H9 (cell line): ENCODE data around the gene OPTC. TPM values are rescaled to one million over a fixed set of nuclear protein-coding genes. Genes with fewer than 3 reads are reported as not detected.

Experiments used
- DNase-seq: peaks from one replicate; pipeline ENCODE4 v3.0.0-alpha.2; 2017
- H2AFZ ChIP-seq: one replicate; pipeline ENCODE4 v1.6.1; 2013; ENCODE audit warnings: mild to moderate bottlenecking, low read length, control low read depth, moderate library complexity
- H2AK5ac ChIP-seq: 2 replicates; pipeline ENCODE4 v1.6.1; 2013; ENCODE audit warnings: low read length, control low read depth, mixed read lengths; ENCODE audit not compliant: insufficient read length
- H2BK120ac ChIP-seq: one replicate; pipeline ENCODE4 v1.6.1; 2013; ENCODE audit warnings: low read depth, mild to moderate bottlenecking, low read length, control low read depth, inconsistent platforms; ENCODE audit not compliant: poor library complexity, severe bottlenecking
- H2BK12ac ChIP-seq: 2 replicates; pipeline ENCODE4 v1.6.1; 2013; ENCODE audit warnings: low read length, control low read depth, mixed read lengths, low read depth; ENCODE audit not compliant: insufficient read length
- H2BK15ac ChIP-seq: 2 replicates; pipeline ENCODE4 v1.6.1; 2013; ENCODE audit warnings: low read depth, low read length, control low read depth
- H2BK20ac ChIP-seq: one replicate; pipeline ENCODE4 v1.6.1; 2013; ENCODE audit warnings: low read depth, mild to moderate bottlenecking, low read length, control low read depth, inconsistent platforms; ENCODE audit not compliant: poor library complexity, severe bottlenecking
- H2BK5ac ChIP-seq: 2 replicates; pipeline ENCODE4 v1.6.1; 2013; ENCODE audit warnings: low read length, control low read depth, mixed read lengths; ENCODE audit not compliant: insufficient read length
- H3K14ac ChIP-seq: 2 replicates; pipeline ENCODE4 v1.6.1; 2013; ENCODE audit warnings: low read length, control low read depth; ENCODE audit not compliant: insufficient read depth
- H3K18ac ChIP-seq: 2 replicates; pipeline ENCODE4 v1.6.1; 2013; ENCODE audit warnings: low read depth, mild to moderate bottlenecking, mixed read lengths, low read length, control low read depth; ENCODE audit not compliant: insufficient read length
- H3K23ac ChIP-seq: 2 replicates; pipeline ENCODE4 v1.6.1; 2013; ENCODE audit warnings: low read length, control low read depth, mixed read lengths, low read depth; ENCODE audit not compliant: insufficient read length
- H3K23me2 ChIP-seq: 2 replicates; pipeline ENCODE4 v1.6.1; 2013; ENCODE audit warnings: low read depth, mild to moderate bottlenecking, mixed read lengths, low read length, control low read depth; ENCODE audit not compliant: insufficient read length, poor library complexity, severe bottlenecking
- H3K27ac ChIP-seq: 2 replicates; pipeline ENCODE4 v1.5.1; 2013; ENCODE audit warnings: low read length, control low read depth, mixed read lengths, low read depth; ENCODE audit not compliant: insufficient read length
- H3K27me3 ChIP-seq: 2 replicates; pipeline ENCODE4 v1.6.1; 2013; ENCODE audit warnings: low read length, control low read depth, inconsistent platforms; ENCODE audit not compliant: insufficient read depth
- H3K4ac ChIP-seq: 2 replicates; pipeline ENCODE4 v1.6.1; 2013; ENCODE audit warnings: low read depth, mild to moderate bottlenecking, control low read depth, inconsistent platforms, low read length, moderate library complexity
- H3K4me1 ChIP-seq: 2 replicates; pipeline ENCODE4 v1.6.1; 2013; ENCODE audit warnings: low read length, control low read depth, inconsistent platforms; ENCODE audit not compliant: insufficient read depth
- H3K4me2 ChIP-seq: 2 replicates; pipeline ENCODE4 v1.6.1; 2013; ENCODE audit warnings: low read length, control low read depth, mixed read lengths; ENCODE audit not compliant: insufficient read length, insufficient read depth
- H3K56ac ChIP-seq: 2 replicates; pipeline ENCODE4 v1.6.1; 2013; ENCODE audit warnings: low read depth, mild to moderate bottlenecking, mixed read lengths, low read length, control low read depth; ENCODE audit not compliant: insufficient read length
- H3K79me1 ChIP-seq: 2 replicates; pipeline ENCODE4 v1.6.1; 2013; ENCODE audit warnings: low read depth, mild to moderate bottlenecking, moderate library complexity, low read length, control low read depth, inconsistent platforms; ENCODE audit not compliant: insufficient read depth, poor library complexity, severe bottlenecking
- H3K79me2 ChIP-seq: 2 replicates; pipeline ENCODE4 v1.6.1; 2013; ENCODE audit warnings: low read length, control low read depth, inconsistent platforms; ENCODE audit not compliant: insufficient read depth
- H3K9ac ChIP-seq: 2 replicates; pipeline ENCODE4 v1.6.1; 2013; ENCODE audit warnings: low read length, control low read depth, mixed read lengths; ENCODE audit not compliant: insufficient read length; ENCODE audit errors: extremely low read depth
- H3K9me3 ChIP-seq: one replicate; pipeline ENCODE4 v1.6.1; 2013; ENCODE audit warnings: low read depth, low read length, inconsistent platforms; ENCODE audit not compliant: control insufficient read depth
- H3T11ph ChIP-seq: one replicate; pipeline ENCODE4 v1.6.1; 2013; ENCODE audit warnings: mild to moderate bottlenecking, low read length, control low read depth, inconsistent platforms
- H4K20me1 ChIP-seq: one replicate; pipeline ENCODE4 v1.6.1; 2013; ENCODE audit not compliant: control insufficient read depth, insufficient read length, insufficient read depth
- H4K5ac ChIP-seq: 2 replicates; pipeline ENCODE4 v1.6.1; 2013; ENCODE audit warnings: low read depth, mild to moderate bottlenecking, mixed read lengths, low read length, control low read depth; ENCODE audit not compliant: insufficient read length
- H4K8ac ChIP-seq: replicated peaks from 2 replicates; pipeline ENCODE4 v1.6.1; 2013; ENCODE audit warnings: low read length, control low read depth, mixed read lengths, low read depth; ENCODE audit not compliant: insufficient read length
- H4K91ac ChIP-seq: 2 replicates; pipeline ENCODE4 v1.6.1; 2013; ENCODE audit warnings: low read depth, mild to moderate bottlenecking, moderate library complexity, mixed read lengths, low read length, control low read depth; ENCODE audit not compliant: insufficient read length
- H3K27ac Mint-ChIP-seq, 3 experiments: 2 replicates in 2 of 3; 3 replicates in 1 of 3; pipeline ENCODE4 v1.8.0; 2020 to 2021; ENCODE audit warnings: mixed read lengths in 3 of 3, mild to moderate bottlenecking in 1 of 3, moderate library complexity in 1 of 3
- H3K27me3 Mint-ChIP-seq: 2 replicates; pipeline ENCODE4 v1.8.0; 2021; ENCODE audit warnings: low read depth, mild to moderate bottlenecking, moderate library complexity, mixed read lengths
- H3K36me3 Mint-ChIP-seq, 3 experiments: 2 replicates in 2 of 3; 3 replicates in 1 of 3; pipeline ENCODE4 v1.8.0; 2020 to 2021; ENCODE audit warnings: low read depth in 3 of 3, mixed read lengths in 3 of 3; ENCODE audit not compliant: insufficient read depth in 1 of 3
- H3K4me1 Mint-ChIP-seq, 2 experiments: 2 replicates each; pipeline ENCODE4 v1.8.0; 2020; ENCODE audit warnings: mixed read lengths in 2 of 2
- H3K4me3 Mint-ChIP-seq, 2 experiments: 2 replicates in 1 of 2; 3 replicates in 1 of 2; pipeline ENCODE4 v1.8.0; 2020 to 2021; ENCODE audit warnings: mild to moderate bottlenecking in 2 of 2, mixed read lengths in 2 of 2, moderate library complexity in 1 of 2
- H3K9me3 Mint-ChIP-seq, 2 experiments: 2 replicates in 1 of 2; 3 replicates in 1 of 2; pipeline ENCODE4 v1.8.0; 2020; ENCODE audit warnings: mild to moderate bottlenecking in 2 of 2, mixed read lengths in 2 of 2, moderate library complexity in 1 of 2
- CTCF ChIP-seq: fragments of 200-600 bp; sonication (generic); conservative IDR thresholded peaks from 3 replicates; pipeline ENCODE4 v1.8.0; 2021; ENCODE audit warnings: antibody characterized with exemption, mild to moderate bottlenecking
- WGBS: extraction: QIAGEN DNeasy Blood & Tissue Kit; methylation state at CpG from one replicate; pipeline ENCODE4 v1.1.7; 2013; ENCODE audit warnings: missing lambda C conversion rate, low lambda C conversion rate, mixed read lengths; ENCODE audit not compliant: insufficient read length; ENCODE audit errors: extremely low coverage; 5-methylcytosine and 5-hydroxymethylcytosine counted together
- total RNA-seq: library from RNA; stranded (reverse); gene quantifications from 2 replicates; pipeline ENCODE4 v1.2.1, GENCODE V29; 2021

The OPTC gene
- total RNA-seq, 1 experiment from 2014 or later: 1.1 TPM

- Histone ChIP-seq H3K4ac (no peak overlapping the region), H3K56ac (no peak overlapping the region), H3K27me3 (peaks cover 5% of the 10 kb centered on the region; the same call in 1 of the 2 replicates), H2AFZ (no peak overlapping the region), H4K8ac (no peak overlapping the region), H3K27ac (no peak overlapping the region), H4K91ac (no peak overlapping the region), H2AK5ac (no peak overlapping the region), H4K20me1 (no peaks in the 10 kb centered on the region), H3K23me2 (peaks cover 7% of the 10 kb centered on the region), H3K79me1 (no peaks in the 10 kb centered on the region), H2BK15ac (no peak overlapping the region), H3K79me2 (no peaks in the 10 kb centered on the region), H3K4me2 (no peak overlapping the region), H3T11ph (no peak overlapping the region), H2BK5ac (no peak overlapping the region), H4K5ac (no peak overlapping the region), H2BK12ac (no peak overlapping the region), H3K9ac (no peak overlapping the region), H3K14ac (0 out of 2 replicates have a peak overlapping the region, but pooled peaks have one; percentile 2), H3K9me3 (no peaks in the 10 kb centered on the region), H2BK20ac (no peak overlapping the region), H3K18ac (peak overlapping the region; percentile 27), H3K23ac (no peak overlapping the region), H2BK120ac (no peak overlapping the region), H3K4me1 (peaks cover 9% of the 10 kb centered on the region)
- no peak for DNase-seq
- peak overlapping the region in 1 of 3 experiments; percentile 59; a peak in 2 of 7 replicates for H3K27ac Mint-ChIP-seq
- TF ChIP-seq CTCF: no peak
- peak overlapping the region in 1 of 2 experiments; percentile 33; a peak in 3 of 5 replicates for H3K4me3 Mint-ChIP-seq
- H3K4me1 Mint-ChIP-seq: peaks cover 71 to 73% of the 10 kb centered on the region in 2 experiments
- H3K36me3 Mint-ChIP-seq: no peaks in the 10 kb centered on the region
- WGBS: no CpG with 5 or more reads among the region's 10 CpGs
- peaks cover 0 to 2% of the 10 kb centered on the region in 2 experiments; a peak in 2 of 5 replicates for H3K9me3 Mint-ChIP-seq
- H3K27me3 Mint-ChIP-seq: peaks cover 59% of the 10 kb centered on the region
Measured at GRCh38 chr1:203512848-203513584, 19.1 kb downstream of the OPTC start.
